DMS153 (cell line): ENCODE measurements around the gene ASIC3.

Source experiments
- DNase-seq: peaks from one replicate; lab custom pipeline; 2025; lab: John Stamatoyannopoulos, UW

ASIC3 gene

GRCh38 chr7:151085691-151086620 lies 37.6 kb downstream of the ASIC3 start, which contains the start of gene AGAP3:
AGAP3 (plus strand) TSS chr7:151086475; CDS start chr7:151086742, 267 bp downstream.
- peak; percentile 73 for DNase-seq

- no peak for DNase-seq
These were observed 38.5 kb downstream of the ASIC3 start for GRCh38 chr7:151086802-151087244.

GRCh38 chr7:151087245-151088018 lies 39.1 kb downstream of the ASIC3 start:
- DNase-seq, result no peak

- no peak for DNase-seq
These were observed 39.9 kb downstream of the ASIC3 start for GRCh38 chr7:151088019-151088855.

- no peak for DNase-seq
These were observed 40.7 kb downstream of the ASIC3 start for GRCh38 chr7:151088856-151089699.

GRCh38 chr7:151089893-151090730 lies 41.8 kb downstream of the ASIC3 start:
- DNase-seq, result no peak

GRCh38 chr7:151091003-151091402 lies 42.7 kb downstream of the ASIC3 start:
- DNase-seq, result no peak

GRCh38 chr7:151091431-151091830 lies 43.1 kb downstream of the ASIC3 start:
- DNase-seq, result no peak

GRCh38 chr7:151091988-151092387 lies 43.7 kb downstream of the ASIC3 start:
- no peak for DNase-seq

GRCh38 chr7:151093748-151094147 lies 45.4 kb downstream of the ASIC3 start:
- no peak for DNase-seq

GRCh38 chr7:151094675-151095074 lies 46.3 kb downstream of the ASIC3 start:
- DNase-seq, result no peak

- DNase-seq, result no peak
These were observed 46.9 kb downstream of the ASIC3 start for GRCh38 chr7:151095123-151095797.

GRCh38 chr7:151095828-151096475 lies 47.6 kb downstream of the ASIC3 start:
- DNase-seq, result no peak

- DNase-seq, result no peak
These were observed 51.3 kb downstream of the ASIC3 start for GRCh38 chr7:151099486-151100211.

GRCh38 chr7:151100921-151101320 lies 52.6 kb downstream of the ASIC3 start:
- DNase-seq, result no peak

GRCh38 chr7:151101621-151102396 lies 53.5 kb downstream of the ASIC3 start:
- DNase-seq, result no peak
